22Rv1 (cell line): ENCODE measurements around the gene FHIT.

Source experiments
- CTCF ChIP-seq: fragments of 450-650 bp; IDR thresholded peaks from 2 replicates; pipeline ENCODE4 v1.5.1; 2017; ENCODE audit warnings: mild to moderate bottlenecking
- ZFX ChIP-seq: fragments of 450-650 bp; IDR thresholded peaks from 2 replicates; pipeline ENCODE4 v1.6.1; 2017; ENCODE audit warnings: antibody characterized with exemption, borderline replicate concordance

GRCh38 chr3:60716573-60716972 is 534.7 kb downstream of the FHIT start:
- TF ChIP-seq CTCF (no peak), ZFX (no peak)
